ENCODE results near the gene SH3RF3.

The SH3RF3 gene

DNA sequence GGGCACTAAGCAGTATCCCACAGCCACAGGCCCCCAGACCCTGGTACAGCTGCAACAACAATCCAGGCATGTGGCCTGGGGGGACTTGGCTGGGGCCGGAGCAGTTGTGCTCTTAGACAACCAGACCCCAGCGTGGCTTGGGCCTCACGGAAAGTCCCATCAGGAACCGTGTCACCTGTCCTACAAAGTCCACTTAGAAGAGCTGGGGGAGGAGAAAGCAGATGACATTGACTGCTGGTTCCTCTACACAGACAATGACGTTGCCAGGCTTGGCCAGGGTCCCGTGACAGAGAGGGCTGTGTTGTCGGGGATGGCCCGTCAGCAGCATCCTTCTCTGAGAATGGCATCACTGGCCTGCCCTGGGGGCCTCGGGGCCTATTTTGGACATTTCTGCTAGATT is 360.3 kb downstream of the SH3RF3 start:
- DNase-seq = no peak

DNA sequence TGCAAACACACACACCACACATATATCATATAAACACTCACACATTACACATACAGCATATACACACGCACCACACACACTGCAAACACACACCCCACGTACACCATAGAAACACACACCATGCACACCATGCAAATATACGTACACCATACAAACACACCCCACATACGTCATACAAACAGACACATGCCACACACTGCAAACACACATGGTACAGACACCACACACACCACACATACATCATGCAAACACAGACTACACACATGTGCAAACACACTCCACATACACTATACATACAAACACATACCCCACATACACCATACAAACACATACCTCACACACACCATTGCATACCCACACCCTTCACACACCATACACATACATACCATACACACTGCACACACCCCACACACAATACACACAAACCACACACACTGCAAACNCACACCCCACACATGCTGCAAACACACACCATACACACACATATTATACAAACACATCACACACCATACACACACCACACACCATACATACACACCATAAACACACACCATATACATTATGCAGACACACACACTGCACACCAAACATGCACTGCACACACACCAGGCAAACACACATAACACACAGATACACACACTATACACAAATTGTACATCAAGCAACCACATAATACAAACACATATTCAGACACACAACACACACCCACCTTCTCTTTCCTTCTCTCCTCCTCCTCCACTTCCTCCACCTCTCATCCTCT is 364.4 kb downstream of the SH3RF3 start:
- no peak for DNase-seq

DNA sequence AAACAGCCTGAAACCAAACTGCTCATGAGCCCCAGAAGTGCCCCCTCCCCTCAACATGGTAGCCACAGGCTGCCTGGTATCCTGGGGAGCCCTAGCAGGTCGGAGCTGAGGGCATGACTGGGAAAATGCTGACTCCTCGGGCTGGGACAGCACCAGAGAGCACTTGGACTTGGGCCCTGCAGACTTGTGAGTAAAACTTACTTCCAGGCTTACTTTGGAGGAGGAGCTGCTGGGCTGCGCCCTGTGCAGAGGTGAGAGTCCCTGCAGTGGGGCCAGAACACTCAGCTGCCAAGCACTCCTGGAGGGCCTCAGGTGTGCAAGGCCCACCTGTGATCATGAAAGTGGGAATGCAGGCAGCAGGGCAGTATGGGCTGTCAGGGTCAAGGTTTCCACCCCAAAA is 365.3 kb downstream of the SH3RF3 start:
- DNase-seq = no peak

DNA sequence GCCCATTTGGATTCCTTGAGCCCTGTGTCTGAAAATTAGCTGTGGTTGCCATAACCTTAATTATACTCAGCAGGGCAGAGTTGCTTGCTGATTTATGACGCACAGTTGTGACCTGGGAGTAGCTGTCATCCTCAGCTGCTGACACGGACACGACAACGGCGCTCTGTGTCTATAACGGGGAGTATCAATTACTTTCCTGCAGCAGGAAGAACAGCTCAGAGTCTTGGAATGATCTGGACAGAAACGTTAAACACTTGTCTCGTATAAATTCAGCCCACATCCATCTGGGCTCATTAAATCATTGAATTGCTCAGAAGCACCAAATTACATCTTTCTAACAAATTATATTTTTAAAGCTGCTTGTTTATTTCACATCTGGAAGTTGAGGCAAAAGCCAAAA is 368.5 kb downstream of the SH3RF3 start:
- DNase-seq = no peak

DNA sequence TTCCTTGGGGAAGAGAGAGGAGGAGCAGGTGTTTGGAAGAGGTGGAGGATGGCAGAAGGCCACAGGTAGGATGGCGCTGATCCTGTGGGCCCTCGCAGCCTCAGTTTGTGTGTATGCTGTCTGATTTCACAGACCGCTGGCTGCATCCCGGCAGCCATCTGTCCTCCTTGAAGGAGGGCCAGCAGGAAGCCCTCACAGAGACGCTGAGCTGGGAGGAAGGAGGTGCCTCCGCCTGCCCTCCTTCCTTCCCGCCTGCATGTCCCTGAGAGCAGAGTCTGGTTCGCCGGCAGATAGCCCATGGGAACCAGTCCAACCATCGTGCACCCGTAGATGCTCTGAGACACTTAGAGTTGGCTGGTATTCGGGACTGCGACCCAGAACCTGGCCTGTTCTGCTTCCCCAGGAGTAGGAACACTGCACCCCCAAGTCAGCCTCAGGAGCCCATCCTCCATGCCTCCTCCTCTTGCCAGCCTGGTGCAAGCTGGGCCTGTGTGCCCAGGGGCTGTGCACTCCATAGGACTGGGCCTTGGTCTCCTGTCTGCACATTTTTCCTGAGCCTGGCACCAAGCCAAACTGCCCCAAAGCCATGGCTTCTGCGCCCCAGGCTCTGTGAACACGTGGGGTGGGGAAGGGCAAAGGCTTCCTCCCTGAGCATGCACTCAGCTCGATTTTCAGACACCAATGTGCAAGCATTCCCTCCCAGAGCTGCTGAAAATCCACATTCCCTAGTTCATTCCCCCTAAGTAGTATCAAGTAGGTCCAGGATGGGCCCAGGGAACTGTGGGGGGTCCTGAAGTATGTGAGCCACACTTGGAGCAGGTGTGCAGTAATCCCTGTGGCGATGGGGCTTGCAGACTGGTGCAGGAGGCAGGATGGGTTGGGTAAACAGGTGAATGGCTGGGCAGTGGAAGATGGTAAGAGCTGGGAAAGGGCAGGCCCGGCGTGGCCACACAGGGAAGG is 369.2 kb downstream of the SH3RF3 start:
- DNase-seq = no peak

- no peak for DNase-seq
Observed at GRCh38 chr2:109498906-109499305, 369.9 kb downstream of the SH3RF3 start.

DNA sequence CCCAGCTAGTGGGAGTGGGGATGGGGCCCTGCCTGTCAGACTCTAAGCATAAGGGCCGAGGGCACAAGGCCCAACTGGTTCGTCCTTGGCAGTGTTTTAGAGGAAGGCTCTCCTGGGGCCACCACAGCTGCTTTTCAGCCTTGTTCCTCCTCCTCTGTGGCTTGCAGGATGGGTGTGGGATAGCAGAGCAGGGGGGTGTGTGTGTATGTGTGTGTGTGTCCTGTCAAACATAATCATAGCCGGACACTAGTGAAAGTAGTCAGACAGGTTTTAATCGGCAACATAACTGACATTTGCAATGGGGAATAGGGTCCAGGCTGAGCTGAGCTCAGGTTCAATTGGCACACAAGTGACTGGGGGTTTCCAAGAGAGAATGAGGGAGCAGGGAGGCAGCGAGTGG is 370.6 kb downstream of the SH3RF3 start:
- DNase-seq = no peak

GRCh38 chr2:109500910-109501309 is 371.9 kb downstream of the SH3RF3 start:
- DNase-seq = no peak

GRCh38 chr2:109501461-109501860 is 372.5 kb downstream of the SH3RF3 start:
- no peak for DNase-seq

DNA sequence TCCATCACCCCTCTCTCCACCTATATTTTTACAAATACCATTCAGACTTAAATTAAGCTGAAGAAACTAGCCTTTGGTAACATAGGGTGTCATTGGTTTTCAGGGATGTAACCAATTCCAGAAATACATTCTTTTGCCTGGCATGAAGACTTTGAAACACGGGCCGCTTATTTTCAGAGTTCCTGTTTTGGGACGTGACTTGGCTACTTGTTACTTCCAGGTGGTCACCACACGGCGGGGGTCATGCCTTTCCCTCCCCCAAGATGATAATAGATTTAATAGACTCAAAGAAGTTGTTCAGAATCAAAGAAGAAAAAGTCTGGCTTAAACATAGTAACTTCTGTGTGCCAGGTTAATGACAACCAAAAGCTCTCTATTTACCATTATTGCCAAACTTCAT is 374.2 kb downstream of the SH3RF3 start:
- DNase-seq = no peak

DNA sequence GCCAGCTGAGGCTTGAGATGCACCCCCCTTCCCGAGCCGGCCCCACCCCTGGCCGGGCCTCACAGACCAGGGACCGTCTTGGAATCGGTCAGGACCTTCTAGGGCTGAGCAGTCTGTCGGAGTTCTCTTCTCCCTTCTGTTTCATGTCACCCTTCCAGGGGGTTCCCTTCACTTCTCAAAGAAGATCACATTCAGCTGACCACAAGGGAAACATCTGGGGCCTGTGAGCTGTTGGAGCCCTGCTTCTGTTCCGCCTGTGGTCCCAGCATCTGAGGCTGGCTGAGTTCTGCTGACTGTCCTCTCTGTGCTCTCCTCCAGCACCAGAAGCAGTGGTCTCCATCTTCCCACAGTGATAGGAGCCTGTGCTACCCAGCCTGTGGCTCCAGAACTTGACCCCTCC is 378.2 kb downstream of the SH3RF3 start:
- no peak for DNase-seq

GRCh38 chr2:109507828-109508227 is 378.8 kb downstream of the SH3RF3 start:
- DNase-seq = no peak

GRCh38 chr2:109508556-109508955 is 379.6 kb downstream of the SH3RF3 start:
- DNase-seq = no peak

GRCh38 chr2:109510136-109511028 is 381.4 kb downstream of the SH3RF3 start:
- DNase-seq = no peak

- no peak for DNase-seq
Observed at GRCh38 chr2:109511168-109511567, 382.2 kb downstream of the SH3RF3 start.

GRCh38 chr2:109512076-109512475 is 383.1 kb downstream of the SH3RF3 start:
- no peak for DNase-seq

GRCh38 chr2:109513230-109513629 is 384.2 kb downstream of the SH3RF3 start:
- DNase-seq = no peak

GRCh38 chr2:109513749-109514588 is 385.0 kb downstream of the SH3RF3 start:
- DNase-seq = no peak

- no peak for DNase-seq
Observed at GRCh38 chr2:109514857-109515256, 385.9 kb downstream of the SH3RF3 start.

GRCh38 chr2:109516445-109517117 is 387.6 kb downstream of the SH3RF3 start:
- DNase-seq = no peak

GRCh38 chr2:109517118-109517889 is 388.3 kb downstream of the SH3RF3 start:
- no peak for DNase-seq
